Measurements from ENCODE around the gene SV2A. TPM values are rescaled to one million over a fixed set of nuclear protein-coding genes. Genes with fewer than 3 reads are reported as not detected.

SV2A gene, protein sequence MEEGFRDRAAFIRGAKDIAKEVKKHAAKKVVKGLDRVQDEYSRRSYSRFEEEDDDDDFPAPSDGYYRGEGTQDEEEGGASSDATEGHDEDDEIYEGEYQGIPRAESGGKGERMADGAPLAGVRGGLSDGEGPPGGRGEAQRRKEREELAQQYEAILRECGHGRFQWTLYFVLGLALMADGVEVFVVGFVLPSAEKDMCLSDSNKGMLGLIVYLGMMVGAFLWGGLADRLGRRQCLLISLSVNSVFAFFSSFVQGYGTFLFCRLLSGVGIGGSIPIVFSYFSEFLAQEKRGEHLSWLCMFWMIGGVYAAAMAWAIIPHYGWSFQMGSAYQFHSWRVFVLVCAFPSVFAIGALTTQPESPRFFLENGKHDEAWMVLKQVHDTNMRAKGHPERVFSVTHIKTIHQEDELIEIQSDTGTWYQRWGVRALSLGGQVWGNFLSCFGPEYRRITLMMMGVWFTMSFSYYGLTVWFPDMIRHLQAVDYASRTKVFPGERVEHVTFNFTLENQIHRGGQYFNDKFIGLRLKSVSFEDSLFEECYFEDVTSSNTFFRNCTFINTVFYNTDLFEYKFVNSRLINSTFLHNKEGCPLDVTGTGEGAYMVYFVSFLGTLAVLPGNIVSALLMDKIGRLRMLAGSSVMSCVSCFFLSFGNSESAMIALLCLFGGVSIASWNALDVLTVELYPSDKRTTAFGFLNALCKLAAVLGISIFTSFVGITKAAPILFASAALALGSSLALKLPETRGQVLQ
- polyA plus RNA-seq (2013) = 10.8 and 11.9 TPM in 2 replicates

DNA sequence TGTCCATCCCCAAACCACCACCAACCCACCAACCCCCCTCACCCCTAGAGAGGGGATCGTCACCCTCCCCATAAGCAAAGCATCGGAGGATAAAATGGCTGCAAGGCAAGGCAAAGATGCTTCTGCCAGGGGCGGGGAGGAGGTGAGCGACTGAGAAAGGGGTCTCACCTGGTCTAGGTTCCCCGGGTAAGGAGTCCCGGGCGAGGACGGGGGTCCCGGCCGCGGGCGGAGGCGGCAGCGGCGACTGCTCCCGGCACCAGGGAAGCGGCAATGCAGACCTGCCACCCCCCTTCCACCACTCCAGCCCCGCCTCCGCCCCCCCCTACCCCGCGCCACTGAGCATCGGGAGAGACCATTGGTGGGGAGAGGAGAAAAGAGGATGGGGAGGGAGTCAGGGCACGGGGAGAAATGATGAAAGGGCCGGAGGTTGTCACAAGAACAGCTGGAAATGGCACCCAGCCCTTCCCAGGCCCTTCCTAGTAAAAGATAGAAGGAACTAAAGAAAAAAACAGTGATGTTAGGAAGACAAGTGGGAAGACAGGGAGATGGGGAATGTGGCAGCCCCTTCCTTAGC is at the start of gene SV2A:
SV2A (minus strand) TSS at position 274 of the 574 bp plus-strand sequence. CDS start 4,004 bp downstream, outside the sequence.
- Histone ChIP-seq H3K27ac (ENCODE audit: low read depth, low read length) (no peak within 1 kb of the TSS), H2BK5ac (ENCODE audit: low read depth, low read length, poor library complexity) (no peak within 1 kb of the TSS), H4K8ac (ENCODE audit: low read depth, low read length) (peak within 1 kb of the TSS; percentile 64), H3K14ac (ENCODE audit: low read length) (no peak within 1 kb of the TSS), H3K4me1 (ENCODE audit: control insufficient read depth in 1 of 2, insufficient read depth in 2 of 2, low read length in 2 of 2) (peaks cover 13 to 18% of the 10 kb centered on the region in 2 experiments), H3K4ac (ENCODE audit: low read depth, low read length) (no peak within 1 kb of the TSS), H4K91ac (ENCODE audit: low read depth, low read length) (peak within 1 kb of the TSS; percentile 45), H3K36me3 (ENCODE audit: control insufficient read depth in 1 of 2, insufficient read depth in 2 of 2, low read length in 2 of 2) (peaks cover 9 to 12% of the 10 kb centered on the region in 2 experiments), H4K12ac (ENCODE audit: low read depth, low read length) (peak within 1 kb of the TSS; percentile 74), H3K4me3 (ENCODE audit: low read depth, low read length) (peak within 1 kb of the TSS; percentile 71), H3K18ac (ENCODE audit: low read length) (peak within 1 kb of the TSS; percentile 80), H3K79me2 (ENCODE audit: control insufficient read depth, insufficient read depth, low read length, poor library complexity) (no peaks in the 10 kb centered on the region), H3K79me1 (ENCODE audit: low read length) (peaks cover 2% of the 10 kb centered on the region), H3K23ac (ENCODE audit: low read length) (no peak within 1 kb of the TSS), H2AK5ac (ENCODE audit: low read length) (no peak within 1 kb of the TSS), H2AFZ (ENCODE audit: insufficient read depth, low read length, poor library complexity) (peak within 1 kb of the TSS; percentile 72), H2BK120ac (ENCODE audit: insufficient read depth, low read length, poor library complexity) (no peak within 1 kb of the TSS), H3K9ac (ENCODE audit: low read length) (peak within 1 kb of the TSS; percentile 14), H3K9me3 (ENCODE audit: insufficient read depth, low read depth, low read length) (no peaks in the 10 kb centered on the region), H3K27me3 (ENCODE audit: insufficient read depth, low read length) (no peaks in the 10 kb centered on the region), H2BK12ac (ENCODE audit: low read length) (no peak within 1 kb of the TSS), H3K4me2 (ENCODE audit: low read length) (peak within 1 kb of the TSS; percentile 71)
- no peak for DNase-seq
- WGBS (ENCODE audit: extremely low coverage, insufficient coverage, insufficient read length) = no CpG with 5 or more reads among the region's 24 CpGs

DNA sequence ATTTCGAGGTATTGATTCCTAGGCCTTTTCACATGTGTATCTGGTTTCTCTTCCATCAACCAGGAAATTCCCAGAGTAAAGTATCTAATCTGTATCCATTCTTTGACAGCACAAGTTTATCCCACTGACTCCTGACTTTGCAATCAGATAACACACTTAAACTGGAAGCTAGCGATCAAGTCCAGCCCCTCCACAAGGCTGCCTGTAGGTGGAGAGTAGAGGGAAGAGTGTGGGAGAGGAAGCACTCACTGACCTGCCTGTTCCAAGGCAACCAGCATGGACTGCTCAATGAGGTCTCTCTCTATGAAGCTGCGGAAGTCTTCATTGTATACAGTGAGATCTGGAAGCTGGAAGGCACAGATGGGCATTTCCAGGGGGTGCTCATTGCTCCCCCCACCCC is 49.4 kb upstream of the SV2A start:
- Histone ChIP-seq H4K12ac (ENCODE audit: low read depth, low read length) (no peak overlapping the region), H3K14ac (ENCODE audit: low read length) (no peak overlapping the region), H3K36me3 (ENCODE audit: control insufficient read depth in 1 of 2, insufficient read depth in 2 of 2, low read length in 2 of 2) (peaks cover 27 to 42% of the 10 kb centered on the region in 2 experiments), H2BK5ac (ENCODE audit: low read depth, low read length, poor library complexity) (no peak overlapping the region), H3K4me3 (ENCODE audit: low read depth, low read length) (no peak overlapping the region), H4K8ac (ENCODE audit: low read depth, low read length) (no peak overlapping the region), H3K79me1 (ENCODE audit: low read length) (no peaks in the 10 kb centered on the region), H3K27ac (ENCODE audit: low read depth, low read length) (no peak overlapping the region), H3K4ac (ENCODE audit: low read depth, low read length) (no peak overlapping the region), H3K9ac (ENCODE audit: low read length) (no peak overlapping the region), H2AK5ac (ENCODE audit: low read length) (no peak overlapping the region), H4K91ac (ENCODE audit: low read depth, low read length) (no peak overlapping the region), H3K18ac (ENCODE audit: low read length) (no peak overlapping the region), H3K4me2 (ENCODE audit: low read length) (no peak overlapping the region), H2BK120ac (ENCODE audit: insufficient read depth, low read length, poor library complexity) (no peak overlapping the region), H3K27me3 (ENCODE audit: insufficient read depth, low read length) (no peaks in the 10 kb centered on the region), H3K4me1 (ENCODE audit: control insufficient read depth in 1 of 2, insufficient read depth in 2 of 2, low read length in 2 of 2) (peaks cover 0 to 2% of the 10 kb centered on the region in 2 experiments), H3K79me2 (ENCODE audit: control insufficient read depth, insufficient read depth, low read length, poor library complexity) (no peaks in the 10 kb centered on the region), H2AFZ (ENCODE audit: insufficient read depth, low read length, poor library complexity) (no peak overlapping the region), H2BK12ac (ENCODE audit: low read length) (no peak overlapping the region), H3K23ac (ENCODE audit: low read length) (no peak overlapping the region), H3K9me3 (ENCODE audit: insufficient read depth, low read depth, low read length) (no peaks in the 10 kb centered on the region)
- no peak for DNase-seq
- no CpG with 5 or more reads among the region's 3 CpGs for WGBS (ENCODE audit: extremely low coverage, insufficient coverage, insufficient read length)

DNA sequence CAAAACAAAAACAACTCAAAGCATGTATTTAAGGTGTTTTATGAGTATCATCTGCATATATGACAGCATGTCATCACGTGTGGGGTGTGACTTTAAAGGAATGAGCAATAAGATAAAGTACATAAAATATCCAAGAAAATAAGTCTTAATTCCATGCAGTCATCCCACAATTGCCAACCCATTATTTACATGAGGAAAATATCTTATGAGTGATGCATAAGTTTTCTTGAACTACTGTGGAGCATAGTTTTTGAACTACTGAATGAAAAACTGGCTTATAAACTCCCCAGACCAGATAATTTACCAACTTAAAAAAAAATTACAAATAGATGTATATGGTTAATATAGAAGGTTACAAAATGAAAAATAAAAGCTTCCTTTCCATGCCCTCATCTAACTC is 48.8 kb upstream of the SV2A start:
- no CpG with 5 or more reads among the region's 1 CpG for WGBS (ENCODE audit: extremely low coverage, insufficient coverage, insufficient read length)
- DNase-seq = no peak

DNA sequence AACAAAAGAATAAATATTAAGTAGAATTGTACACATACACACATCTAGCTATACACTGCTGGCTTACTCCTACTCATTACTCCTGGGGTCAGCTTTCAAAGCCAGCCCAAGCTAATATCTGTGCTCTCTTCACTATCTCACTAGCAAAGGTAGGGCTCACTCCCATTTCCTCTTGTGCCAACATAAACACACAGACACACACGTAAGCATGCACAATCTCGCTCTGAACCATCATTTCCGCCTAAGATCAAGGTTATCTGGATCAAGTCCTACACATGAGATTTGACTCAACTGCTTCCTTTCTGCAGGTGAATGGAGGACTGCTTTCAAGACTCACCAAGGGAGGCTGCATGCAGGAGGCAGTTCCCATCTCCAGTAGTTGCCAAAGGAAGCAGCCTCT is 47.8 kb upstream of the SV2A start:
- no peak overlapping the region for H3K18ac ChIP-seq (ENCODE audit: low read length)
- H3K36me3 ChIP-seq (ENCODE audit: control insufficient read depth in 1 of 2, insufficient read depth in 2 of 2, low read length in 2 of 2) = peaks cover 27 to 36% of the 10 kb centered on the region in 2 experiments
- no peaks in the 10 kb centered on the region for H3K4me1 ChIP-seq (ENCODE audit: control insufficient read depth in 1 of 2, insufficient read depth in 2 of 2, low read length in 2 of 2)
- H3K4ac ChIP-seq (ENCODE audit: low read depth, low read length) = no peak overlapping the region
- WGBS (ENCODE audit: extremely low coverage, insufficient coverage, insufficient read length) = no CpG with 5 or more reads among the region's 3 CpGs
- no peak overlapping the region for H3K14ac ChIP-seq (ENCODE audit: low read length)
- H3K4me3 ChIP-seq (ENCODE audit: low read depth, low read length) = no peak overlapping the region
- H3K9ac ChIP-seq (ENCODE audit: low read length) = no peak overlapping the region
- H3K79me2 ChIP-seq (ENCODE audit: control insufficient read depth, insufficient read depth, low read length, poor library complexity) = no peaks in the 10 kb centered on the region
- H4K8ac ChIP-seq (ENCODE audit: low read depth, low read length) = no peak overlapping the region
- H2BK12ac ChIP-seq (ENCODE audit: low read length) = no peak overlapping the region
- DNase-seq = no peak
- H4K91ac ChIP-seq (ENCODE audit: low read depth, low read length) = no peak overlapping the region
- H3K79me1 ChIP-seq (ENCODE audit: low read length) = no peaks in the 10 kb centered on the region
- H2BK5ac ChIP-seq (ENCODE audit: low read depth, low read length, poor library complexity) = no peak overlapping the region
- H3K9me3 ChIP-seq (ENCODE audit: insufficient read depth, low read depth, low read length) = no peaks in the 10 kb centered on the region
- H3K23ac ChIP-seq (ENCODE audit: low read length) = no peak overlapping the region
- no peak overlapping the region for H2AK5ac ChIP-seq (ENCODE audit: low read length)
- H3K27ac ChIP-seq (ENCODE audit: low read depth, low read length) = no peak overlapping the region
- H2BK120ac ChIP-seq (ENCODE audit: insufficient read depth, low read length, poor library complexity) = no peak overlapping the region
- no peaks in the 10 kb centered on the region for H3K27me3 ChIP-seq (ENCODE audit: insufficient read depth, low read length)
- H2AFZ ChIP-seq (ENCODE audit: insufficient read depth, low read length, poor library complexity) = no peak overlapping the region
- no peak overlapping the region for H3K4me2 ChIP-seq (ENCODE audit: low read length)
- H4K12ac ChIP-seq (ENCODE audit: low read depth, low read length) = no peak overlapping the region

More for the DNA sequence above, 48.8 kb upstream of the SV2A start:
- Histone ChIP-seq H4K91ac (ENCODE audit: low read depth, low read length) (no peak overlapping the region), H3K79me2 (ENCODE audit: control insufficient read depth, insufficient read depth, low read length, poor library complexity) (no peaks in the 10 kb centered on the region), H3K27ac (ENCODE audit: low read depth, low read length) (no peak overlapping the region), H3K4me1 (ENCODE audit: control insufficient read depth in 1 of 2, insufficient read depth in 2 of 2, low read length in 2 of 2) (peaks cover 0 to 2% of the 10 kb centered on the region in 2 experiments), H3K27me3 (ENCODE audit: insufficient read depth, low read length) (no peaks in the 10 kb centered on the region), H2BK5ac (ENCODE audit: low read depth, low read length, poor library complexity) (no peak overlapping the region), H3K79me1 (ENCODE audit: low read length) (no peaks in the 10 kb centered on the region), H2BK12ac (ENCODE audit: low read length) (no peak overlapping the region), H2AFZ (ENCODE audit: insufficient read depth, low read length, poor library complexity) (no peak overlapping the region), H3K4me2 (ENCODE audit: low read length) (no peak overlapping the region), H3K14ac (ENCODE audit: low read length) (no peak overlapping the region), H3K36me3 (ENCODE audit: control insufficient read depth in 1 of 2, insufficient read depth in 2 of 2, low read length in 2 of 2) (peaks cover 28 to 41% of the 10 kb centered on the region in 2 experiments), H3K9ac (ENCODE audit: low read length) (no peak overlapping the region), H3K18ac (ENCODE audit: low read length) (no peak overlapping the region), H2BK120ac (ENCODE audit: insufficient read depth, low read length, poor library complexity) (no peak overlapping the region), H3K23ac (ENCODE audit: low read length) (no peak overlapping the region), H3K4me3 (ENCODE audit: low read depth, low read length) (no peak overlapping the region), H3K9me3 (ENCODE audit: insufficient read depth, low read depth, low read length) (no peaks in the 10 kb centered on the region), H2AK5ac (ENCODE audit: low read length) (no peak overlapping the region), H3K4ac (ENCODE audit: low read depth, low read length) (no peak overlapping the region), H4K12ac (ENCODE audit: low read depth, low read length) (no peak overlapping the region), H4K8ac (ENCODE audit: low read depth, low read length) (no peak overlapping the region)
